CD4-positive, alpha-beta memory T cell (primary cell): ENCODE results near the gene SIGLEC7. TPM values are rescaled to one million over a fixed set of nuclear protein-coding genes. Genes with fewer than 3 reads are reported as not detected.

Source experiments
- CTCF ChIA-PET: fragments of 350-600 bp; sonication (Branson Sonifier 250); formaldehyde crosslinking; loops from one replicate; lab custom pipeline; 2021; ENCODE audit warnings: inconsistent platforms; ENCODE audit not compliant: partially characterized antibody; lab: Charles Lee
- POLR2A ChIA-PET: fragments of 350-600 bp; sonication (Branson Sonifier 250); formaldehyde crosslinking; loops from one replicate; lab custom pipeline; 2021; ENCODE audit not compliant: partially characterized antibody; lab: Charles Lee
- DNase-seq, 5 donors: peaks; one replicate each; pipeline versions ENCODE4 v3.0.0 to v3.0.0-alpha.2; 2020 to 2022; ENCODE audit warnings: mixed read lengths in 1 of 5
- H3K27ac ChIP-seq: one replicate; pipeline ENCODE4 v1.7.0; 2013; ENCODE audit warnings: low read depth, low read length
- H3K27me3 ChIP-seq: 2 replicates; pipeline ENCODE4 v1.7.0; 2013; ENCODE audit warnings: mild to moderate bottlenecking, low read length, moderate library complexity; ENCODE audit not compliant: insufficient read depth
- H3K36me3 ChIP-seq: 2 replicates; pipeline ENCODE4 v1.7.0; 2013; ENCODE audit warnings: mild to moderate bottlenecking, low read length, moderate library complexity; ENCODE audit not compliant: insufficient read depth
- H3K4me1 ChIP-seq: 2 replicates; pipeline ENCODE4 v1.7.0; 2013; ENCODE audit warnings: mild to moderate bottlenecking, low read length, moderate library complexity; ENCODE audit not compliant: insufficient read depth
- H3K4me3 ChIP-seq, 2 donors: one replicate each; pipeline ENCODE4 v1.7.0; 2013; ENCODE audit warnings: low read length in 2 of 2, mild to moderate bottlenecking in 1 of 2
- H3K9me3 ChIP-seq, 2 donors: one replicate each; pipeline ENCODE4 v1.7.0; 2013; ENCODE audit warnings: low read length in 2 of 2, control low read depth in 1 of 2; ENCODE audit not compliant: control insufficient read depth in 1 of 2
- H3K27ac Mint-ChIP-seq, 7 donors: one replicate each; pipeline ENCODE4 v1.8.0; 2020 to 2021; ENCODE audit warnings: mixed read lengths in 7 of 7, mild to moderate bottlenecking in 6 of 7, inconsistent platforms in 3 of 7, moderate library complexity in 3 of 7
- H3K27me3 Mint-ChIP-seq, 2 donors: one replicate each; pipeline ENCODE4 v1.8.0; 2020 to 2021; ENCODE audit warnings: mixed read lengths in 2 of 2
- H3K36me3 Mint-ChIP-seq, 2 donors: one replicate each; pipeline ENCODE4 v1.8.0; 2020 to 2021; ENCODE audit warnings: mixed read lengths in 2 of 2, inconsistent platforms in 1 of 2, mild to moderate bottlenecking in 1 of 2
- H3K4me1 Mint-ChIP-seq, 4 donors: one replicate each; pipeline ENCODE4 v1.8.0; 2020 to 2021; ENCODE audit warnings: mixed read lengths in 4 of 4, mild to moderate bottlenecking in 1 of 4
- H3K4me3 Mint-ChIP-seq, 8 donors: one replicate each; pipeline ENCODE4 v1.8.0; 2020 to 2021; ENCODE audit warnings: mixed read lengths in 8 of 8, mild to moderate bottlenecking in 7 of 8, moderate library complexity in 6 of 8, inconsistent platforms in 3 of 8
- H3K9me3 Mint-ChIP-seq, 8 donors: one replicate each; pipeline ENCODE4 v1.8.0; 2020 to 2021; ENCODE audit warnings: mixed read lengths in 8 of 8, mild to moderate bottlenecking in 5 of 8, inconsistent platforms in 3 of 8, moderate library complexity in 1 of 8
- intact Hi-C: fragments of 100-400 bp; cut with micrococcal nuclease; formaldehyde crosslinking; loops from one replicate; pipeline ENCODE4 v1.15.1; 2023
- polyA plus RNA-seq, 2 donors: library from polyadenylated mRNA; unstranded; fragments of 300-500 nt; fragmentation: Illumina TruSeq; gene quantifications; one replicate each; pipeline ENCODE4 v1.2.3, GENCODE V29; 2021
- total RNA-seq, 2 experiments: library from RNA; stranded (reverse); gene quantifications; one replicate each; pipeline ENCODE4 v1.2.3, GENCODE V29; 2021

SIGLEC7 gene
- total and polyA plus RNA-seq, 4 experiments from 2014 or later: 0.25 to 0.57 (median 0.52) TPM; not detected in 1

- Histone ChIP-seq H3K4me3 (no peak overlapping the region), H3K27me3 (no peaks in the 10 kb centered on the region), H3K4me1 (peaks cover 18% of the 10 kb centered on the region), H3K27ac (no peak overlapping the region), H3K9me3 (no peaks in the 10 kb centered on the region), H3K36me3 (no peaks in the 10 kb centered on the region)
- peak overlapping the region in 4 of 7 donors; percentile 35 to 71 (median 49) for H3K27ac Mint-ChIP-seq
- no peak for DNase-seq
- H3K27me3 Mint-ChIP-seq: peaks cover 2 to 5% of the 10 kb centered on the region in 2 donors
- intact Hi-C loops: no loop called here
- peaks cover 13 to 27% (median 20%) of the 10 kb centered on the region in 4 donors for H3K4me1 Mint-ChIP-seq
- ChIA-PET POLR2A (no interaction called here), CTCF (interaction anchor here (1.0 to 1.4 kb wide), 2 partner anchors 11 to 21 kb away, joined by 3 to 4 read pairs; no protein-coding TSS in a partner anchor)
- peaks cover 0 to 7% (median 0%) of the 10 kb centered on the region in 8 donors for H3K9me3 Mint-ChIP-seq
- H3K4me3 Mint-ChIP-seq: peak overlapping the region in 3 of 8 donors; percentile 25 to 51 (median 41)
- H3K36me3 Mint-ChIP-seq: peaks cover 0 to under 1% of the 10 kb centered on the region in 2 donors
Observed at GRCh38 chr19:51136851-51137551, 5.1 kb upstream of the SIGLEC7 start.

- Histone ChIP-seq H3K4me1 (peaks cover 12% of the 10 kb centered on the region), H3K27me3 (no peaks in the 10 kb centered on the region), H3K36me3 (no peaks in the 10 kb centered on the region), H3K9me3 (no peaks in the 10 kb centered on the region), H3K27ac (no peak overlapping the region), H3K4me3 (no peak overlapping the region)
- Mint-ChIP-seq H3K4me3 (no peak overlapping the region), H3K27ac (peak overlapping the region in 1 of 7 donors; percentile 61), H3K9me3 (peaks cover 0 to 6% (median 0%) of the 10 kb centered on the region in 8 donors), H3K4me1 (peaks cover 7 to 25% (median 13%) of the 10 kb centered on the region in 4 donors), H3K36me3 (no peaks in the 10 kb centered on the region), H3K27me3 (peaks cover 2 to 5% of the 10 kb centered on the region in 2 donors)
- intact Hi-C loops: no loop called here
- ChIA-PET CTCF (no interaction called here), POLR2A (no interaction called here)
- no peak for DNase-seq
Observed at GRCh38 chr19:51137792-51138425, 4.2 kb upstream of the SIGLEC7 start.

- Histone ChIP-seq H3K27me3 (no peaks in the 10 kb centered on the region), H3K9me3 (no peaks in the 10 kb centered on the region), H3K27ac (no peak overlapping the region), H3K36me3 (no peaks in the 10 kb centered on the region), H3K4me3 (no peak overlapping the region), H3K4me1 (peaks cover 12% of the 10 kb centered on the region)
- Mint-ChIP-seq H3K4me3 (no peak overlapping the region), H3K4me1 (peaks cover 7 to 25% (median 12%) of the 10 kb centered on the region in 4 donors), H3K27ac (no peak overlapping the region), H3K27me3 (peaks cover 2 to 5% of the 10 kb centered on the region in 2 donors), H3K9me3 (peaks cover 0 to 6% (median 0%) of the 10 kb centered on the region in 8 donors), H3K36me3 (no peaks in the 10 kb centered on the region)
- DNase-seq: no peak
- ChIA-PET POLR2A (interaction anchor here (0.6 kb wide), 1 partner anchor 28 kb away, joined by 3 read pairs; no protein-coding TSS in a partner anchor), CTCF (no interaction called here)
- intact Hi-C loops: no loop called here
Observed at GRCh38 chr19:51138549-51138979, 3.5 kb upstream of the SIGLEC7 start.

- H3K4me3 ChIP-seq: no peak overlapping the region
- H3K4me1 ChIP-seq: peaks cover 12% of the 10 kb centered on the region
- CTCF ChIA-PET: interaction anchor here (0.9 kb wide), 1 partner anchor 10 kb away, joined by 4 read pairs; no protein-coding TSS in a partner anchor
- intact Hi-C loops: no loop called here
- H3K27me3 ChIP-seq: no peaks in the 10 kb centered on the region
- H3K27me3 Mint-ChIP-seq: peaks cover 2 to 8% of the 10 kb centered on the region in 2 donors
- no peak overlapping the region for H3K4me3 Mint-ChIP-seq
- no peaks in the 10 kb centered on the region for H3K36me3 Mint-ChIP-seq
- no peaks in the 10 kb centered on the region for H3K36me3 ChIP-seq
- peak overlapping the region in 1 of 7 donors; percentile 1 for H3K27ac Mint-ChIP-seq
- DNase-seq: no peak
- no peak overlapping the region for H3K27ac ChIP-seq
- H3K4me1 Mint-ChIP-seq: peaks cover 7 to 25% (median 12%) of the 10 kb centered on the region in 4 donors
- no peaks in the 10 kb centered on the region for H3K9me3 ChIP-seq
- H3K9me3 Mint-ChIP-seq: peaks cover 0 to 6% (median 0%) of the 10 kb centered on the region in 8 donors
- POLR2A ChIA-PET: no interaction called here
Observed at GRCh38 chr19:51139299-51140014, 2.6 kb upstream of the SIGLEC7 start.

- no peak overlapping the region for H3K27ac Mint-ChIP-seq
- peaks cover 2 to 8% of the 10 kb centered on the region in 2 donors for H3K27me3 Mint-ChIP-seq
- POLR2A ChIA-PET: no interaction called here
- Histone ChIP-seq H3K27ac (no peak overlapping the region), H3K4me3 (no peak overlapping the region), H3K4me1 (peaks cover 12% of the 10 kb centered on the region), H3K36me3 (no peaks in the 10 kb centered on the region), H3K9me3 (no peaks in the 10 kb centered on the region), H3K27me3 (no peaks in the 10 kb centered on the region)
- CTCF ChIA-PET: no interaction called here
- peaks cover 0 to 5% (median 0%) of the 10 kb centered on the region in 8 donors for H3K9me3 Mint-ChIP-seq
- H3K4me1 Mint-ChIP-seq: peaks cover 7 to 25% (median 12%) of the 10 kb centered on the region in 4 donors
- no peak for DNase-seq
- no peaks in the 10 kb centered on the region for H3K36me3 Mint-ChIP-seq
- H3K4me3 Mint-ChIP-seq: no peak overlapping the region
- intact Hi-C loops: no loop called here
Observed at GRCh38 chr19:51140441-51140840, 1.7 kb upstream of the SIGLEC7 start.

GRCh38 chr19:51141181-51141580 lies 920 bp upstream of the SIGLEC7 start:
- H3K4me3 ChIP-seq: no peak overlapping the region
- no peaks in the 10 kb centered on the region for H3K36me3 Mint-ChIP-seq
- H3K27me3 Mint-ChIP-seq: peaks cover 2 to 8% of the 10 kb centered on the region in 2 donors
- H3K27ac Mint-ChIP-seq: peak overlapping the region in 1 of 7 donors; percentile 13
- H3K4me3 Mint-ChIP-seq: no peak overlapping the region
- intact Hi-C loops: no loop called here
- ChIA-PET CTCF (no interaction called here), POLR2A (no interaction called here)
- DNase-seq: no peak
- peaks cover 7 to 25% (median 12%) of the 10 kb centered on the region in 4 donors for H3K4me1 Mint-ChIP-seq
- peaks cover 12% of the 10 kb centered on the region for H3K4me1 ChIP-seq
- H3K27me3 ChIP-seq: no peaks in the 10 kb centered on the region
- H3K9me3 ChIP-seq: no peaks in the 10 kb centered on the region
- no peaks in the 10 kb centered on the region for H3K36me3 ChIP-seq
- peaks cover 0 to 2% (median 0%) of the 10 kb centered on the region in 8 donors for H3K9me3 Mint-ChIP-seq
- no peak overlapping the region for H3K27ac ChIP-seq
